B cell (primary cell): Measurements from ENCODE around the gene NUP214. TPM values are rescaled to one million over a fixed set of nuclear protein-coding genes. Genes with fewer than 3 reads are reported as not detected.

Experiments used
- ATAC-seq: fragments of 200-7000 bp; cut with Tn5 transposase; one replicate; pipeline ENCODE4 v1.10.0; 2021; ENCODE audit warnings: low read depth, mild to moderate bottlenecking, moderate number of reproducible peaks, moderate library complexity
- CTCF ChIA-PET: fragments of 350-600 bp; sonication (Branson Sonifier 250); formaldehyde crosslinking; loops from one replicate; lab custom pipeline; 2021; ENCODE audit warnings: antibody characterized with exemption, inconsistent platforms; lab: Charles Lee
- POLR2A ChIA-PET: fragments of 350-600 bp; sonication (Branson Sonifier 250); formaldehyde crosslinking; loops from one replicate; lab custom pipeline; 2021; ENCODE audit warnings: antibody characterized with exemption; lab: Charles Lee
- DNase-seq: peaks from one replicate; pipeline ENCODE4 v3.0.0; 2013
- H2AFZ ChIP-seq: 2 replicates; pipeline ENCODE4 v1.6.1; 2012; ENCODE audit warnings: mild to moderate bottlenecking, low read depth, low read length; ENCODE audit not compliant: insufficient read depth, poor library complexity, severe bottlenecking
- H3K27ac ChIP-seq, 2 donors: 1 replicate in 1 of 2; 2 replicates in 1 of 2; pipeline ENCODE4 v1.5.1; 2012 to 2013; ENCODE audit warnings: low read length in 2 of 2, mild to moderate bottlenecking in 2 of 2, moderate library complexity in 1 of 2
- H3K27me3 ChIP-seq, 4 experiments: fragments of 200-600 bp in 1 of 4; sonication (generic) in 1 of 4; replicated peaks in 1 of 4; 1 replicate in 2 of 4; 2 replicates in 2 of 4; pipeline versions ENCODE4 v1.6.1 to v1.7.0; 2013 to 2016; ENCODE audit warnings: low read length in 3 of 4, mild to moderate bottlenecking in 2 of 4, mixed read lengths in 1 of 4, moderate library complexity in 1 of 4; ENCODE audit not compliant: insufficient read depth in 4 of 4, control insufficient read depth in 3 of 4; ENCODE audit errors: control extremely low read depth in 1 of 4
- H3K36me3 ChIP-seq, 2 experiments: replicated peaks in 1 of 2; 1 replicate in 1 of 2; 2 replicates in 1 of 2; pipeline versions ENCODE4 v1.6.1 to v1.7.1; 2013; ENCODE audit warnings: low read length in 1 of 2; ENCODE audit not compliant: insufficient read depth in 2 of 2, control insufficient read depth in 1 of 2; ENCODE audit errors: control extremely low read depth in 1 of 2, extremely low read depth in 1 of 2
- H3K4me1 ChIP-seq, 2 donors: fragments of 200-600 bp in 1 of 2; sonication (generic) in 1 of 2; 1 replicate in 1 of 2; 2 replicates in 1 of 2; pipeline versions ENCODE4 v1.5.1 to v1.6.1; 2013 to 2017; ENCODE audit warnings: low read length in 2 of 2; ENCODE audit not compliant: control insufficient read depth in 2 of 2, insufficient read depth in 2 of 2
- H3K4me2 ChIP-seq: replicated peaks from 2 replicates; pipeline ENCODE3; 2012; ENCODE audit warnings: mild to moderate bottlenecking, low read depth, low read length; ENCODE audit not compliant: poor library complexity, severe bottlenecking
- H3K4me3 ChIP-seq, 5 experiments: fragments of 200-600 bp in 1 of 5; sonication (generic) in 1 of 5; 1 replicate in 3 of 5; 2 replicates in 2 of 5; pipeline versions ENCODE4 v1.5.1 to v1.7.0; 2011 to 2016; ENCODE audit warnings: low read length in 4 of 5, mild to moderate bottlenecking in 4 of 5, low read depth in 2 of 5, control low read depth in 1 of 5, moderate library complexity in 1 of 5; ENCODE audit not compliant: insufficient read depth in 1 of 5; ENCODE audit errors: control extremely low read depth in 1 of 5, extremely low read depth in 1 of 5
- H3K79me2 ChIP-seq: fragments of 200-600 bp; sonication (generic); one replicate; pipeline ENCODE4 v1.6.0; 2016; ENCODE audit warnings: low read length; ENCODE audit not compliant: control insufficient read depth, insufficient read depth
- H3K9ac ChIP-seq: fragments of 200-600 bp; sonication (generic); 2 replicates; pipeline ENCODE4 v1.6.1; 2017; ENCODE audit warnings: mild to moderate bottlenecking, low read length, moderate library complexity
- H3K9me3 ChIP-seq, 3 donors: one replicate each; pipeline versions ENCODE4 v1.6.1 to v1.7.1; 2013; ENCODE audit warnings: low read length in 2 of 3; ENCODE audit not compliant: control insufficient read depth in 2 of 3, insufficient read depth in 1 of 3; ENCODE audit errors: control extremely low read depth in 1 of 3
- H4K20me1 ChIP-seq: 2 replicates; pipeline ENCODE4 v1.6.0; 2012; ENCODE audit warnings: mild to moderate bottlenecking, low read length; ENCODE audit not compliant: insufficient read depth, control insufficient read depth, poor library complexity, severe bottlenecking
- H3K27ac Mint-ChIP-seq: one replicate; pipeline ENCODE4 v1.8.0; 2021; ENCODE audit warnings: mixed read lengths
- H3K27me3 Mint-ChIP-seq: one replicate; pipeline ENCODE4 v1.8.0; 2021; ENCODE audit warnings: mixed read lengths
- H3K4me1 Mint-ChIP-seq: one replicate; pipeline ENCODE4 v1.8.0; 2021; ENCODE audit warnings: mixed read lengths
- H3K4me3 Mint-ChIP-seq: one replicate; pipeline ENCODE4 v1.8.0; 2021; ENCODE audit warnings: mixed read lengths
- H3K9me3 Mint-ChIP-seq: one replicate; pipeline ENCODE4 v1.8.0; 2022; ENCODE audit warnings: mixed read lengths; ENCODE audit not compliant: insufficient read depth
- EZH2 ChIP-seq: IDR thresholded peaks from 2 replicates; pipeline ENCODE4 v1.6.1; 2012; ENCODE audit warnings: borderline replicate concordance, low read depth, mild to moderate bottlenecking, moderate library complexity, low read length; ENCODE audit not compliant: insufficient read depth, poor library complexity, severe bottlenecking
- WGBS: methylation state at CpG from one replicate; pipeline ENCODE4 v1.1.5; 2013; ENCODE audit warnings: missing lambda C conversion rate; ENCODE audit not compliant: insufficient coverage; 5-methylcytosine and 5-hydroxymethylcytosine counted together
- intact Hi-C: fragments of 100-400 bp; cut with micrococcal nuclease; formaldehyde crosslinking; loops from one replicate; pipeline ENCODE4 v1.10.0; 2022
- polyA plus RNA-seq: library from polyadenylated mRNA; depleted of rRNA; stranded (reverse); fragments of >200 nt; gene quantifications from 2 replicates; pipeline ENCODE4 v1.2.3, GENCODE V29; 2012
- total RNA-seq, 2 donors: library from RNA; stranded (reverse); fragments of 120-200 nt in 1 of 2; gene quantifications; 1 replicate in 1 of 2; 2 replicates in 1 of 2; pipeline versions ENCODE4 v1.2.3 to v1.2.4, GENCODE V29; 2013 to 2022
- TF ChIP-seq, protein P1 (sequence below): fragments of 200-600 bp; IDR thresholded peaks from one replicate; pipeline ENCODE4 v1.8.0; 2022; ENCODE audit warnings: antibody characterized with exemption, mild to moderate bottlenecking

The NUP214 gene
- total and polyA plus RNA-seq, 2 donors (not counting 1 experiment from before 2014, with no cell fraction given): 19.0 to 94.6 TPM

- Mint-ChIP-seq H3K4me1 (peaks cover under 1% of the 10 kb centered on the region), H3K4me3 (no peak overlapping the region), H3K27me3 (no peaks in the 10 kb centered on the region), H3K9me3 (no peaks in the 10 kb centered on the region), H3K27ac (no peak overlapping the region)
- no peak for DNase-seq
- no peak overlapping the region for H3K4me3 ChIP-seq
- no peaks in the 10 kb centered on the region for H3K4me1 ChIP-seq
- H2AFZ ChIP-seq: no peak overlapping the region
- H3K79me2 ChIP-seq: peaks cover 4% of the 10 kb centered on the region
- no peak overlapping the region for H3K9ac ChIP-seq
- H4K20me1 ChIP-seq: no peaks in the 10 kb centered on the region
- no peak for TF ChIP-seq EZH2
- TF ChIP-seq, protein P1, sequence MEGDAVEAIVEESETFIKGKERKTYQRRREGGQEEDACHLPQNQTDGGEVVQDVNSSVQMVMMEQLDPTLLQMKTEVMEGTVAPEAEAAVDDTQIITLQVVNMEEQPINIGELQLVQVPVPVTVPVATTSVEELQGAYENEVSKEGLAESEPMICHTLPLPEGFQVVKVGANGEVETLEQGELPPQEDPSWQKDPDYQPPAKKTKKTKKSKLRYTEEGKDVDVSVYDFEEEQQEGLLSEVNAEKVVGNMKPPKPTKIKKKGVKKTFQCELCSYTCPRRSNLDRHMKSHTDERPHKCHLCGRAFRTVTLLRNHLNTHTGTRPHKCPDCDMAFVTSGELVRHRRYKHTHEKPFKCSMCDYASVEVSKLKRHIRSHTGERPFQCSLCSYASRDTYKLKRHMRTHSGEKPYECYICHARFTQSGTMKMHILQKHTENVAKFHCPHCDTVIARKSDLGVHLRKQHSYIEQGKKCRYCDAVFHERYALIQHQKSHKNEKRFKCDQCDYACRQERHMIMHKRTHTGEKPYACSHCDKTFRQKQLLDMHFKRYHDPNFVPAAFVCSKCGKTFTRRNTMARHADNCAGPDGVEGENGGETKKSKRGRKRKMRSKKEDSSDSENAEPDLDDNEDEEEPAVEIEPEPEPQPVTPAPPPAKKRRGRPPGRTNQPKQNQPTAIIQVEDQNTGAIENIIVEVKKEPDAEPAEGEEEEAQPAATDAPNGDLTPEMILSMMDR: no peak
- no peaks in the 10 kb centered on the region for H3K27me3 ChIP-seq
- ChIA-PET POLR2A (no interaction called here), CTCF (interaction anchor here (1.1 to 1.8 kb wide), 2 partner anchors 9 to 150 kb away, joined by 7 read pairs; no protein-coding TSS in a partner anchor)
- intact Hi-C loops: no loop called here
- H3K4me2 ChIP-seq: no peak overlapping the region
- H3K27ac ChIP-seq: no peak overlapping the region
- no peak for ATAC-seq
- H3K36me3 ChIP-seq: peaks cover 7 to 66% of the 10 kb centered on the region in 2 experiments
- H3K9me3 ChIP-seq: no peaks in the 10 kb centered on the region
- WGBS: 95% methylated on average over 4 of the region's 4 CpGs
These were observed 61.2 kb downstream of the NUP214 start for GRCh38 chr9:131186622-131187021.

GRCh38 chr9:131187957-131188356, 62.6 kb downstream of the NUP214 start:
- ChIA-PET CTCF (interaction anchor here (0.8 to 1.1 kb wide), 2 partner anchors 9 to 148 kb away, joined by 3 read pairs; no protein-coding TSS in a partner anchor), POLR2A (interaction anchor here (0.6 kb wide), 1 partner anchor 83 kb away, joined by 4 read pairs; no protein-coding TSS in a partner anchor)
- H3K27ac ChIP-seq: no peak overlapping the region
- no peak overlapping the region for H3K4me3 ChIP-seq
- Mint-ChIP-seq H3K9me3 (no peaks in the 10 kb centered on the region), H3K4me3 (no peak overlapping the region), H3K27ac (no peak overlapping the region), H3K27me3 (no peaks in the 10 kb centered on the region), H3K4me1 (no peaks in the 10 kb centered on the region)
- H3K36me3 ChIP-seq: peaks cover 7 to 70% of the 10 kb centered on the region in 2 experiments
- peaks cover 4% of the 10 kb centered on the region for H3K79me2 ChIP-seq
- H3K9me3 ChIP-seq: no peaks in the 10 kb centered on the region
- H2AFZ ChIP-seq: no peak overlapping the region
- TF ChIP-seq EZH2: no peak
- TF ChIP-seq, protein P1: no peak
- no peaks in the 10 kb centered on the region for H4K20me1 ChIP-seq
- no peak overlapping the region for H3K9ac ChIP-seq
- ATAC-seq: no peak
- DNase-seq: no peak
- intact Hi-C loops: no loop called here
- H3K4me1 ChIP-seq: no peaks in the 10 kb centered on the region
- no peaks in the 10 kb centered on the region for H3K27me3 ChIP-seq
- no peak overlapping the region for H3K4me2 ChIP-seq
- 85% methylated on average over 3 of the region's 4 CpGs for WGBS
